Hematopoietic multipotent progenitor cell treated with erythropoietin and hydrocortisone succinate and interleukin-3 and kit ligand, for 17 days (in vitro differentiated cells): ENCODE data around the gene SLC6A8.

Source experiments
- DNase-seq: peaks from one replicate; pipeline ENCODE4 v3.0.0-alpha.2; 2015; ENCODE audit warnings: low spot score

SLC6A8 gene

DNA sequence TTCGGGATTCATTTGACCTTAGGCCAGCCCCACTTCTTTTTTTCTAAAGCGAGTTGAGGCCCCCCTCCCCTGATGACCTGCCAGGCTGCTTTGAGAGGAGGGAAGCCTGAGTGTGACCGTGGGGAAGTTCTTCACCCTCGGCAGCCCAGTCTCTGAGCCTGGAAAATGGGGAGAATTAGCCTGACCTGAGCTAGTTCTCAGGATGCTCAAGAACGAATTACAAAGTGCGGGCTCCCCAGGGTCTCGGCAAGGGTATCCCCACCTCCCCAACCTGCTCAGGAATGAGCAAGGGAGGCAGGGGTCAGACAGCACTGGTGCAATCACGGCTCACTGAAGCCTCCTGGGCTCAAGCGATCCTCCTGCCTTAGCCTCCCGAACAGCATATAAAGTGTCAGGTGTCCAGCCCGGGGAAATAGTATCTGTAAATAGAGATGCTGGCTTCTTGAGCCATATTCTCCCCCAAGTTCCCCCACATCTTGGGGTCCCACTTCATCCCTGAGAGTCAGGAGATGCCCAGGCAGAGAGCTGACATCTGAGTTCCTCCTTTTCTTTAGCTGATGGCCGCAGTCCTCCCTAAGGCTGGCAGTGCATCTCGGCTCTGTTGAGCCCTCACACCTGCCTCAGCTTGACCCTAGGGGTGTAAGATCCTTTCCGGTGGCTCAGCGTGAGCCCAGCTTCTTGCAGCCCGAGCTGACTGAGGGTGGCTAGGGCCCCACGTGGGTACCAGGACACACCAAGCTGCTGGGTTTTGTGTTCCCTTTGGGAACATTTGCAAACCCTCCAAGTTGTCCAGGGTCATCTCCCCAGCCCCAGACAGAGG is 39.2 kb upstream of the SLC6A8 start:
- no peak for DNase-seq

DNA sequence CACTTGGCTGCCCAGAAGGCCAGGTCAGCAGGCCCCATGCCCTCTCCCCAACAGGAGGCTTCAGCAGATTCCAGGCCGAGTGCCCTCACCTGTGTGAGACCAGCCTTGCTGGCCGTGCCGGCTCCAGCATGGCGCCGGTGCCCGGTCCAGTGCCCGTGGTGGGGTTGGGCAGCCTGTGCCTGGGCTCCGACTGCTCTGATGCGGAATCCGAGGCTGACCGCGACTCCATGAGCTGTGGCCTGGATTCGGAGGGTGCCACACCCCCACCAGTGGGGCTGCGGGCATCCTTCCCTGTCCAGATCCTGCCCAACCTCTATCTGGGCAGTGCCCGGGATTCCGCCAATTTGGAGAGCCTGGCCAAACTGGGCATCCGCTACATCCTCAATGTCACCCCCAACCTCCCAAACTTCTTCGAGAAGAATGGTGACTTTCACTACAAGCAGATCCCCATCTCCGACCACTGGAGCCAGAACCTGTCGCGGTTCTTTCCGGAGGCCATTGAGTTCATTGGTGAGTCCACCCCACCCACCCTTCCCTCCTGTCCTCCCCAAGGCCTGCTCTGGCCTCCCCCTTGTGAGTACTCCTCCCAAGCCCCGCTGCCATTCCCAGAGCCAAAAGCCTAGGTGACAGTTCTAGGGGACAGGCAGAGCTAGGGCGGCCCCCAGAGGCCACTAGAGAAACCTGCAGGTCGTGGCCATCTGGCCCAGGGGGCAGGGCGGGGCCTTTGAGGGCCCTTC is 38.4 kb upstream of the SLC6A8 start:
- DNase-seq: peak; percentile 4

DNA sequence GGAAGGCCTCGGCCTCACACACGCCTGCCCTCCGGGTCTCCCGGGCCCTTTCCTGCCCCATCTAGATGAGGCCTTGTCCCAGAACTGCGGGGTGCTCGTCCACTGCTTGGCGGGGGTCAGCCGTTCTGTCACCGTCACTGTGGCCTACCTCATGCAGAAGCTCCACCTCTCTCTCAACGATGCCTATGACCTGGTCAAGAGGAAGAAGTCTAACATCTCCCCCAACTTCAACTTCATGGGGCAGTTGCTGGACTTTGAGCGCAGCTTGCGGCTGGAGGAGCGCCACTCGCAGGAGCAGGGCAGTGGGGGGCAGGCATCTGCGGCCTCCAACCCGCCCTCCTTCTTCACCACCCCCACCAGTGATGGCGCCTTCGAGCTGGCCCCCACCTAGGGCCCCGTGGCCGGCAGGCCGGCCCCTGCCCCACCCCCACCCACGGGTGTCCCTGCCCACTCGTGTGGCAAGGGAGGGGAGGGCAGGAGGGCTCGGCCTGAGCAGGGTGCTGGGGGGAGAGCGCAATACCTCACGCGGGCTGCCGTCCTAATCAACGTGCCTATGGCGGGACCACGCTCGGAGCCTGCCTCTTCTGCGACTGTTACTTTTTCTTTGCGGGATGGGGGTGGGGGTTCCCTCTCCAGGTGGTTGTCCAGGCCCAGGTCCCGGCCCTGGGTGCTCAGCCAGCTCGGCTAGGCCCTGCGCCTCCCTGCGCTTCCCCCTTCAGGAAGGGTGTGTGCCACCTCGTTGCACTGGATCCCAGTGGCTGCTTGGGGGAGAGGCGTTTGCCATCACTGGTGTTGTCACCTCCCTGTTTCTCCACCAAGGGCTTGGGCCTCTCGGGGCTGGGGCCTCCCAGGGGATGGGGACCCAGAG is 37.6 kb upstream of the SLC6A8 start:
- no peak for DNase-seq

DNA sequence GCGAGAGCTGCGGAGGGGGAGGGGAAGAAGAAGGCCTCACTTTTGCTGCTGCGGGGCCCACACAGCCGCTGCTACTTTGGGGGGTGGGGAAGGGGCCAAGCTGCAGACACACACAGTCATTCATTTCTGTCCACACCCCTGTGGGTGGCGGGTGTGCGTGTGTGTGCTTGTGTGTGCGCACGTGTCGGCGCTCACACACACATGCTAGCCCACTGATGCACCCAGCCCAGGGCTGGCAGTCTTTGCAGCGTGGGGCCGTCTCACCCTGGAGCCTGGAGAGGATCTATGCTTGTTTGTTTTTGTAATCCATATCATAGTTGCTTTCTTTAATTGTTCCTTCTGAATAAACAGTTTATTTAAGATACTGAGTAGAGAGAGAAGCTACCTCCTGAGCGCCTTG is 36.8 kb upstream of the SLC6A8 start:
- no peak for DNase-seq

DNA sequence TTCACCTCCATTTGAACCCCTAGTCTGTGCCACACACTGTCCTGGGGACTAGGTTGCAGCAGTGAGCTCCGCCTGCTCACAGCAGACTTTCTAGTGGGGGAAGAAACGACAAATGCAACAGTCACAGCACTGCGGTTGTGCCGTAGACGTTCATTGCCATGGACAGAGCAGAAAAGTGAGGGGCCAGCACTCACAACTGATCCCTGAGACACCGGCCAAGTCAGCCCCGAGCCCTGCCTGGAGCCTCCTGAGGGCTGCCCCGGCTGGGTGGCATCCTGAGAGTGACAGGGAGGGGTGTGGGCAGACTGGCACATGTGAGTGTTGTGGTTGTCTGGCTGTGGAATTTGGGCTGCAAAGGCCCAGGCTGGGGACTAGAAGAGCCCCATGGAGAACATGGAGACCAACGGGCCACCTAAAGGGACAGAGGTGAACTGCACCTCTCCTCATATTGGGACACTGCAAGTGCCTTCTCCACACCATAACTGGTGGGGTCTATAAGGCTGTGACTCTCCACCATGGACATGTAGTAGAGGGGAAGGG is 36.1 kb upstream of the SLC6A8 start:
- DNase-seq: no peak

DNA sequence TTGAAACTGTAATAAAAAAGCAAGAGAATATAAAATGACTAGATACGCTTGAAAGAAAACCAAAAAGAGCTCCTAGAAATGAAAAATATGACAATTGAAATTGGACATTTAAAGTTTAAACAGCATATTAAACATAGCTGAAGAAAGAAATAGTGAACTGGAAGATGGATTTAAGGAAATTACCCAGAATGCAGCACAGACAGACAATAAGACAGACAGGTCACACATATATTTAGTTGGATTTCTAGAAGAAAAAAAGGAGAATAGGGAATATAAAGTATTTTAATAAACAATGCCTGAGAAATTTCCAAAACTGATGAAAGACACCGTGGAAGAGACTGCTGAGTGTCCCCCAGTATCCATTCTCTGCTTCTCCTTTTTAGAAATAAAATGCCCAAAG is 34.2 kb upstream of the SLC6A8 start:
- DNase-seq: no peak

DNA sequence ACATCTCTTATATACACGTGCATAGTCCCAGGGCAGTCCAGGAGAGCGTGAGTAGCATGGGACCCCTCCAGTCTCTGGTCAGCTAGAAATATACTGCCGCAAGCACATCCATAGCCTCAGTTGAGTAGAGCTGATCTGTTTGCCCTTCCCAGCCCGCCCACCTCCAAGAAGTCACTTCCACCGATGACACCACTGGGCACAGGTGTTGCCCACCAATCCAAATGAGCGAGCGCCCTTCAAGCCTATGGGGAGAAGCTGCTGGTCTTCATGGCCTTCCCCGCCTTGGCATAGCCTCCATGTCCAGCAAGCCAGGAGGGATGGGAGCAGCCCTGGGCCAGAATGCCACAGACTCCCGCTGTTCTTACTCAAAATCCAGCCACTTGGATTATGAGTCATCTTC is 30.6 kb upstream of the SLC6A8 start:
- DNase-seq: no peak

DNA sequence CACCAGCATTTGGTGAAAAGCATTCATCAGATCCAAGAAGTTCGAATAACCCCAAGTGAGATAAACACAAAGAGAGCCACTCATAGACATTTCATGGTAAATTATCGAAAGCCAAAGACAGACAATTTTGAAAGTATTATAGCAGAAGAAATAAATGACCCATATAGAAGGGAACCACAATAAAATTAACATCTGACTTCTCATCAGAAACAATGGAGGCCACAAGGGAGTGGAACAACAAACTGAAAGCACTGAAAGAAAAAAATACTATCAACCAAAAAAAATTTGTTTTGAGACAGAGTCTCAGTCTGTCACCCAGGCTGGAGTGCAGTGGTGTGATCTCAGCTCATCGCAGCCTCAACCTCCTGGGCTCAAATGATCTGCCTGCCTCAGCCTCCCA is 28.5 kb upstream of the SLC6A8 start:
- no peak for DNase-seq

DNA sequence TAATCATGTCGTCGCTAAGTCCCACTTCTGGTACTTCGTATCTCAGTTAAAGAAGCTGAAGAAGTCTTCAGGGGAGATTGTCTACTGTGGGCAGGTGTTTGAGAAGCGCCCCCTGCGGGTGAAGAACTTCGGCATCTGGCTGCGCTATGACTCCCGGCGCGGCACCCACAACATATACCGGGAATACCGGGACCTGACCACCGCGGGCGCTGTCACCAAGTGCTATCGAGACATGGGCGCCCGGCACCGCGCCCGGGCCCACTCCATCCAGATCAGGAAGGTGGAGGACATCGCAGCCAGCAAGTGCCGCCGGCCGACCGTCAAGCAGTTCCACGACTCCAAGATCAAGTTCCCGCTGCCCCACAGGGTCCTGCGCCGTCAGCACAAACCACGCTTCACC is 25.5 kb upstream of the SLC6A8 start:
- peak; percentile 44 for DNase-seq

DNA sequence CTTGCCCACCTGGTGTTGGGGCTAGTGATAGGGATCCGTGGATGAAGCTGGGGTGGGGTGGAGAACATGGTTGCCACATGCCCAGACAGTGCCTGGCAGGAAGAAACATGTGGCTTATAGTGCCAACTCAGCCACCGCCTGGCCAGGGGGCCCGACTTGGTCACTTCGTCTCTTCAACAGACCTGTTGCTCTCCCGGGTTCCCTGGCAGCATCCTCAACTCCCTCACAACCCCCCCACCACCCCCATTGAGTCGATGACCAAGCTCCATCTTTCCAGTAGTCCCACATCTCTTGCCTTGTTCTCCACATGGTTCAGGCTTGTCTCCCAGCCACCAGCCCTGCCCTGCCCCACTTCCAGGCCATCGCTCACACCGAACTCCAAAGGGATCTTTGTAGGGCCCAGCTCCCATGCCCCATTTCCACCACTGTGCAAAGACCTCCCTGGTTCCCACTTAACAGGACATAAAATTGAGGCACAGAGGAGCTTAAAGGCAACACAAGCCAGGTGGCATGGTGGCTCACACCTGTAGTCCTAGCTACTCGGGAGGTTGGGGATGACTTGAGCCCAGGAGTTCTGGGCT is 21.9 kb upstream of the SLC6A8 start:
- no peak for DNase-seq

DNA sequence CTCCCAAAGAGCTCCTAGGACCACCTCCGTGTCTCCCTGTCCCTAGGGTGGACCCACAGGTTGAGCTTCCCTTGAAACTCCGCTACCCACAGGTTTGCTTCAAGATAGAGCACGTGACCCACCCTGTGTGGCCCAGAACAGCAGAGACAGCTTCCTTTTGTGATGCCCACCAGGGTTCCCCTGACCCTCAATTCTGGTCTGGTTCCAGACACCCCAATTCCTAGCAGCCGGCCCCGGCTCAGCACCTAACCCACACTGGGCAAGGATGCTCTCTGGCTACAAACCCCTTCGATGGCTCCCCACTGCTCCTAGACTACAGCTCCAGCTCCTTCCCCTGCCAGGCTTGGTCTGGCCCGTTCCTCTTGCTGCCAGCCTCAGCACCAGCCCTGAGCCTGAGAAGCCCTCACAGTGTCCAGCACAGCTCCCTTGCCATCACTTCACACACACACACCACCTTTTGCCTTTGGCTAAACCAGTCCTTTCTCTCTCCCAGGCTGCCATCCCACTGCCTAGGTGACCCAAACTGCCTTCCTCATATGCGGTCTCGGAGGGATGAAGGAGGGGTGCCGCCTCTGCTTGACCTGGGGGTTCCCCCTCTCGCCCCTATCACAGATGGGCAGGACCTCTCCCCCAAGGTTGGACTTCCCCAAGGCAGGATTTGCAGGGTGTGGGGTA is 20.3 kb upstream of the SLC6A8 start:
- no peak for DNase-seq

DNA sequence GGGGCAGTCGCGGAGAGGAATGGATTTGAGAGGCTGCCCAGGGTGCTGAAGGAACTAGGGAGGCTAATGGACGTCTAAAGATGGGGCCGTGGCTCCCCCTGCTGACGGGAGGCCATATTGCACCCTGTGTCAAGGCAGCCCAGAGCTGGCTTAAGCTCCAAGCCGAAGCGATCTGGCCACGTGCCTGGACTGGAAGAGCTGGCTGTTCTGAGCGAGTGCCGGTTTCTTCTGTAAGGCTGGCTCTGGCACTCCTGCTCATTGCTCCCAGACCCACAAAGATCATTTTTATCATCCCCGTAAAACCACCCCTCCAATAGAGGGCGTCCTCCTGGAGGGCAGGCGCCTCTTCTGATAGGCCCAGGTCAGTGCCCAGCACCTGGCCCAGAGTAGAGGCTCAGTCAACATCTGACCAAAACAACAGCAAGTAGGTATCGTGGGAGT is 19.8 kb upstream of the SLC6A8 start:
- DNase-seq: peak; percentile 75

DNA sequence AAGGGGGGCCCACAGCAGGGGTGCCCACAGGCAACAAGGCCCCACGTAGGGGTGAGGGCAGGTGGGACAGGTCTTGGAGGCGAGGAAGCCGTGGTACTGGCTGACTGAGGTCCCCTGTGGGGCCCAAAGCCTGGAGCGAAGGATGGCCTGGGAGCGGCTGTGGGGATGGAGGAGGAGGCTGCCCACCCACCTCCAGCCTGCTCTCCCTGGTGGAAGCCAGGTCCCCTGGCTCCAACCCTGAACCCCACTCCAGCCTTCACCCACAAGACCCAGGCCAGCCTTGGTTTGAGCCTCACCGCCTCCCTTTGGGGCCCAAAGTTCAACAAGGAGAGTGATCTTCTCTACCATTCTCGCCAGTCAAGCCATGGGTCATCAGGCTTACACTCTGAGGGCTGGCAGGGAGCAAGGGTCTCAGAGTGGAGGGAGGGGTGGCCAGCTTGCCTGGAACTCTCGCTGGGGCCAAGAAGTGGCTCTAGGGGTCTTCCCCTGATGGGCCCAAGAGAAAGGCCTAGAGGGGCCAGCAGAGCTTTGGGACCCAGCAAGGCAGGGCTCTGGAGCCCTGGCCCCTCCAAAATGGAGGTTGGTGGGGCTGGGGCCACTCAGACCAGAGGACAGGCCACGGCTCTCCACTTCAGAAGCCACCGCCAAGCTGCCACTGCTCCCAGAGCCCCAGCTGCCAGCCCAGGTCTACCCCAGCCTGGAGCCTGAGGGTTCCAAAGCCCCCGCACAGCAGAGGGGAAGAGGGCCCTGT is 19.1 kb upstream of the SLC6A8 start:
- no peak for DNase-seq

DNA sequence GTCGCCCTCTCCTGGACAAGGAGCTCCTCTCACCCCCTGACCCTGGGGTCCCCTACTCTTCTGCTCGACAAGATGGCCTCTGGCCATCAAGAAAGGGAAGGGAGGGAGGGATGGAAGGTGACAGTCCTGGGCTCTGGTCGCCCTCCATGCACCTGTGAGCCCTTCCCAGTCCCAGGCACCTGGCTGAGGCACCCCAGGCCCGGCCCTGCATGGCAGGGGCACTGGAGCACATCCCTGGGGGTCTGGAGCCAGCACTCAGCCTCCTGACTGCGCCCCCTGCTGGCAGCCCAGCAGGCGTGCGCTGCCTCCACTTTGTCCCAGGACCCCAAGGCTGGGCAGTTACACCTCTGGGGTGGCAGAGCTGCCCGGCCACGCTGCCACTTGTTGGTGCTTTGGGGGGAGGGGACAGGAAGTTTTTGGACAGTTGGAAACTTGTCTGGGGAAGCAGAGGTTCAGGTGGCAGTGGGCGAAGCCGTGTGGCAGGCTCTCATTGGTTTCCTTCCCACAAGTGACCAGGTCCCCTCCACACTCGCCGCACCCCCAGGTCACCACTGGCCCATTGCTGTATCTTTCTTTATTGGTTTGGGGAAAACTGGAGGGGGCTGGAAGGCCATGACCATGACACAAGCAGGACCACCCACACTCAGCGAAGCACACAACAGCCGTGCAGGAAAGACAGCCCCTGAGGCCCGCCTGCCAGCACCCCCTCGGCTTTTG is 18.4 kb upstream of the SLC6A8 start:
- DNase-seq: peak; percentile 51

DNA sequence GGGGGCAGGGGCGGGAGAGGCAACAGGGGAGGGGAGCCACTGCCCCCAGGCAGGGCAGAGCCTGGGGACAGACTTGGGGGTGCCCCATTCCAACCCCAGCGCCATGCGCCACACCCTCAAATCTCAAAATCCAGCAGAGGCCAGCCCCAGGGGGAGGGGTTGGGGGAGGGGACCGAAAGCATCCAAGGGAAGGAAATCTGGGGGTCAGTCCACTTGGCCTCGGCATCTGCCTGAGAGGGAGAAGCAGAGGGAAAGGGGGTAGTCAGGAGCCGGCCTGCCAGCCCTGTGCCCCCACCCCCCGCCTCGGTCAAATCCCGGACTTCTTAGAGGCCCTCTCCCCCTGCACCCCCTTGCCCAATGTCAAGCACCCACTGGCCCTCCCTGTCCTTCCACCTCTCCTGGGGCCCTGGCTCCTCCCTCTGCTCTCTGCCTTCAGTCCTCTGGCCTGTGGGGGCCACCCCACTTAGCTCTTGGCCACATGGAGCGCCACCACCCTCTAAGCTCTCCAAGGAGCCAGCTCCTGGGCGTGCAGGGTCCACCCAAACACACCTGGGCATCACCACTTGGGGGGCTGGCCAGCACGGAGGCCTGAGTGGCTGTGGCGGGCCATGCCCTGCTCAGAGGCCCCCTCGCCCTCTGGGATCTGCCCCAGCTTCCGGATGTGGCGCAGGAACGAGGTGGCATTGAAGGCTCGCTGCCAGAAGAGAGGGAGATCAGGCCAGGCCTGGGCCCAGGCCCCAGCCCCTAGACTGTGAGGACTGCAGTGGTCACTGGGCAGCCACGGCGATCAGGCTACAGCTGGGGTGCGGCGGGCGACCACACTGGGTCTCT is 17.6 kb upstream of the SLC6A8 start:
- DNase-seq: no peak

DNA sequence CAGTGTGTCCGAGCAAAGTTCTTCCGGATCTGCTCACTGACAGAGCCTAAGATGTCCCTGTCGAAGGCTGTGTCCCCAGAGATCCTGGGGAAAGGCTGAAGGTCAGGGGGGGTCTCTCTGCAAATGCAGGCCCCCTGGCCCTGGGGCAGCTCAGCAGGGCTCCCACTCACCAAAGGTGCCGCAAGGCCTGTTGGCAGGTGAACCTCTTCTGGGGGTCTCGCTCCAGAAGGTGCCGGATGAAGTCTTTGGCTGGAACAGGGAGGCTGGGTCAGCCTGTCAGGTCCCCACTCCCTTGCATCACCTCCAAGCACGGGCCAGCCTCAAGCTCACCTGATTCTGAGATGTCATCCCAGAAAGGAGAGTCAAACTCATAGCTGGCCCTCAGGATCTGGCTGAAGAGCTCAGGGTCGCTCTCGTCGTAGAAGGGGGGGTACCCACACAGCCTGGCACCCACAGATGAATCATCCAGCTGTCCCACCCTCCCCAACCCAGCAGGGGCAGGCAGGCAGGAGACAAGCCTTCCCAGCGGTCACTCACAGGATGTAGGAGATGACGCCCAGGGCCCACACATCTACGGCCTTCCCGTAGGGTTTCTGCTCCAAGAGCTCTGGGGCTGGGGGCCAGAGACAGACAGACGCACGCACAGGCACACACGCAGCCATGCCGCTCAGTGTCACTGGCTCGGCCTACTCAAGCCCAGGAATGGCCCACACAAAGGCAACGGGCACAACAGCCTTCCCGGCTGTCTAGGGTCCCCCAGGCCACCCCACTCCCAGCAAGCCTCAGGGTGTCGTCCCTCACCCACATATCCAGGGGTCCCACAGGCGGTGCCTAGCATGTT is 16.8 kb upstream of the SLC6A8 start:
- DNase-seq: no peak

DNA sequence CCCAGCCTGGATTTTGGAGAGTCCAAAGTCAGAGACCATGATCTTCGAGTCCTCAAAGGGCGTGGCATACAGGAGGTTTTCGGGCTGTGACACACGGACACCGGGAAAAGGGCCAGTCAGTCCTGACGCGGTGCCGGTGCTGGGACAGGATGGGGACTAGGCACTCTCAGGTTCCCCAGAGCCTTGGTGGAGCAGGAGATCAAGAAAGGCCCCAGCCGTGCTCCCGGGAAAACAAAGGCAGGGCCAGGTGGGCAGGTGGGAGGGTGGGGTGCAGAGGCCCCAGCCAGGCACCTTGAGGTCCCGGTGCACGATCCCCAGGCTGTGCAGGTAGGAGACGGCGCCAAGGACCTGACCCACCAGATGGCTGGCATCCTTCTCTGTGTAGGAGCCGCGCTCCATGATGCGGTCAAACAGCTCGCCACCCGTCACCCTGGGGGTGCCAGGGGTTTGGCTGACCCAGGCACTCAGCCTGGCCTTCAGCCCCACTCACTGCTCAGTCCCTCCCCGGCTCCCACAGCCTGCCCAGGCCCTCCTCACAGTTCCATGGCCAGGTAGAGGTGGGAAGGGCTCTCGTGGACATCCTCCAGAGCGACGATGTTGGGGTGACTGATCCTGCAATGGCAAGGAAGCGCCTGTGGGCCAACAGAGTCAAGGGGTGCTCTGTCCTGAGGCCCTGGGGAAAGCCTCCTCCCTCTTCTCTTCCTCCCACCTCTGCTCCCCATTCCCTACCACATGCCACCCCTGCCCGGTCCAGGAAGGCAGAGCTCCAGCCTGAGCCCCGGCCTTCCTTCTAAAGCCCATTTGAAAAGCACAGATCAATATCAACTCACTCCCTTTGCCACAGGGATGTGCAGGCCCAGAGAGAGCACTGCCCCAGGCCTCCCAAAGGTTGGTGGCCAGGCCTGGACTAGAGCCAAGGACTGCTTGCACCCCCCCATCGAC is 15.9 kb upstream of the SLC6A8 start:
- no peak for DNase-seq
